Transverse colon (tissue), 4 donors: ENCODE data around the gene FLYWCH1. TPM values are rescaled to one million over a fixed set of nuclear protein-coding genes. Genes with fewer than 3 reads are reported as not detected.

Source experiments
- DNase-seq: peaks from one replicate; pipeline ENCODE4 v3.0.0-alpha.2; 2019
- H3K27ac ChIP-seq, 4 donors: fragments of 200-600 bp; sonication (generic); 2 replicates each; pipeline ENCODE4 v1.5.1; 2016 to 2018; ENCODE audit warnings: inconsistent platforms in 4 of 4
- H3K27me3 ChIP-seq: fragments of 200-600 bp; sonication (generic); 2 replicates; pipeline ENCODE4 v1.5.1; 2017; ENCODE audit warnings: inconsistent platforms
- H3K36me3 ChIP-seq, 4 donors: fragments of 200-600 bp; sonication (generic); 2 replicates each; pipeline ENCODE4 v1.5.1; 2017 to 2019; ENCODE audit warnings: inconsistent platforms in 4 of 4
- H3K4me1 ChIP-seq, 4 donors: fragments of 200-600 bp; sonication (generic); 2 replicates each; pipeline ENCODE4 v1.5.1; 2017 to 2020; ENCODE audit warnings: inconsistent platforms in 4 of 4
- H3K4me3 ChIP-seq, 4 donors: fragments of 200-600 bp; sonication (generic); 1 replicate in 1 of 4; 2 replicates in 3 of 4; pipeline versions ENCODE4 v1.5.1 to v1.6.1; 2017 to 2019; ENCODE audit warnings: inconsistent platforms in 4 of 4
- H3K9me3 ChIP-seq, 2 donors: fragments of 200-600 bp; sonication (generic); 2 replicates each; pipeline ENCODE4 v1.5.1; 2017 to 2019; ENCODE audit warnings: inconsistent platforms in 2 of 2
- CTCF ChIP-seq, 5 experiments: fragments of 200-600 bp in 3 of 5; fragments of 450-650 bp in 2 of 5; sonication (generic) in 3 of 5; IDR thresholded peaks; 1 replicate in 2 of 5; 2 replicates in 3 of 5; pipeline ENCODE4 v1.5.1; 2016 to 2017; ENCODE audit warnings: antibody characterized with exemption in 5 of 5, inconsistent platforms in 3 of 5, mild to moderate bottlenecking in 2 of 5, moderate library complexity in 1 of 5
- EP300 ChIP-seq: sonication (generic); formaldehyde crosslinking; IDR thresholded peaks from one replicate; pipeline ENCODE4 v1.6.1; 2017; ENCODE audit warnings: antibody characterized with exemption, low read depth
- POLR2A ChIP-seq: fragments of 450-650 bp; IDR thresholded peaks from one replicate; pipeline ENCODE4 v1.6.1; 2016; ENCODE audit warnings: antibody characterized with exemption, mild to moderate bottlenecking, moderate library complexity
- POLR2AphosphoS5 ChIP-seq, 3 donors: sonication (generic); formaldehyde crosslinking; IDR thresholded peaks; one replicate each; pipeline ENCODE4 v1.6.1; 2016; ENCODE audit warnings: antibody characterized with exemption in 3 of 3
- WGBS, 2 donors: methylation state at CpG; one replicate each; pipeline ENCODE4 v1.1.5; 2018; ENCODE audit warnings: low coverage in 1 of 2; 5-methylcytosine and 5-hydroxymethylcytosine counted together
- in situ Hi-C, 4 donors: fragments of 200-750 bp; cut with MboI; loops; one replicate each; pipeline versions ENCODE4 v1.15.0 to v1.15.1; 2017; ENCODE audit warnings: low sequenced_read_pairs in 3 of 4, low pct_ligation_motif_present in 1 of 4, low pct_unique_long_range_greater_than_20kb in 1 of 4
- intact Hi-C: fragments of 100-400 bp; cut with DNase I; formaldehyde crosslinking; loops from one replicate; pipeline ENCODE4 v1.15.1; 2023; ENCODE audit warnings: low total_unique reads
- total RNA-seq, 4 donors: library from RNA; depleted of rRNA; stranded (reverse); fragments of >200 nt; gene quantifications; one replicate each; pipeline ENCODE4 v1.1.0, GENCODE V29; 2016

Gene FLYWCH1
- 10 to 100 TPM; 29.1 to 59.1 (median 34.6) TPM for total RNA-seq

DNA sequence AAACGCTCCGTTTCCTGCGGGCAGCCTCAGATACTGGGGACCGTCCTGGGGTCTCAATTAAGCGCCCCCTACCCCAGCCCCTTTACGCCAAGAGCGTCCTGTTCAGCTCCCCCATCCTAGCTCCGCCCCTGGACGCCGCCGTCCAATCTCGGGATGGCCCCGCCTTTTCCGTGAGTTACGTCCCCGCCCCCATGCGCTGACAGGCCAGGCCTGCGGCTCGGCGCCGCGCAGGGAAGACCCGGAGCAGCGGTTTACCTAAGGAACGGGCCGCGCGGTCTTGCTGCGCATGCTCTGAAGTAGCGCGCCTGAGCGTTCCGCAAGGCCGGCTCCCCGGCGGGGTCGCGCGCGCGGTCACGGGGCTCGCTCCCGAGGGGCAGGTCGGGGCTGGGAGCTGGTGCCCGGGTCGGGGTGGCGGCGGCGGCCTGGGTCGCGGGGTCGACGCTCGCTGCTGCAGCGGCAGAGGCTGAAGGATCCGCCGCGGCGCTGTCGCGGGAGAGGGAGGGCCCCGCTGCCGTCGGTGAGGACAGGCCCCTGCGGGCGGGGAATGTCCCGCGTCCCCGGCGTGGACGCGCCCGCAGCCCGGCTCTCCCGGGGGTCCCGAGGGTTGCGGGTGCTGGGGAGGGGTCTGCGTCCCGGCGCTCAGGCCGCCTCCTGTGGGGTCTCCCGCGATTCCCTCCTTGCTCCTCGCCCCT, at the start of gene FLYWCH1:
Gene FLYWCH1, plus strand, starts transcription at position 294 of the 692 bp plus-strand sequence. CDS start 17,755 bp downstream, outside the sequence.
- DNase-seq: peak; percentile 99
- intact Hi-C loops: no loop called here
- Histone ChIP-seq H3K36me3 (peaks cover 0 to 11% (median 0%) of the 10 kb centered on the region in 4 donors), H3K9me3 (no peaks in the 10 kb centered on the region), H3K27ac (peak within 1 kb of the TSS; percentile 87 to 94 (median 92)), H3K4me3 (peak within 1 kb of the TSS; percentile 71 to 96 (median 84)), H3K27me3 (peaks cover 4% of the 10 kb centered on the region), H3K4me1 (peaks cover 0 to 16% (median 7%) of the 10 kb centered on the region in 4 donors)
- in situ Hi-C loops: no loop called here
- WGBS, 2 donors: 0% methylated on average over 41 of the region's 85 CpGs; no CpG with 5 or more reads in 1 of the 2 donors
- TF ChIP-seq EP300: no peak
- peak; percentile 20 for TF ChIP-seq POLR2A
- TF ChIP-seq POLR2AphosphoS5 (IDR thresholded peaks at IDR 0.05): peak; percentile 60 to 82 (median 77)

DNA sequence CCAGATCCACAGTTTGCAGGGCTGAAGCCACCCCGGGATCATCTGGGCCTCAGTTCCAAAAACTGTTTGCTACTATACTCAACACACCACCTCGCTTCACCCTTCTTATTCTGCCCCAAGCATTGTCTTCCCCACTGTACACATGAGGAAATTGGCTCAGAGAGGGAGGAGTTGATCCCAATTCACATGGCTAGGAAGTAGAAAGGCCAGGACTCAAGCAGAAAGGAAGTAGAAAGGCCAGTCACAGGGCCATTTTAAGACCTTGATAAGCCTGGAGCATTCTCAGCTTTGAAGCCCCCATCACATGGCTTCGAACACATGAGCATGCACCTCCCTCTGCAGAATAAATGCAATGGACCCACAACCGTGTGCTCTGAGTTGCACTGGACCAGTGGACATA, 46.1 kb upstream of the FLYWCH1 start:
- Histone ChIP-seq H3K4me3 (no peak overlapping the region), H3K36me3 (no peaks in the 10 kb centered on the region), H3K27ac (no peak overlapping the region), H3K9me3 (peaks cover 0 to 4% of the 10 kb centered on the region in 2 donors), H3K27me3 (peaks cover 23% of the 10 kb centered on the region), H3K4me1 (peaks cover 0 to 10% (median 6%) of the 10 kb centered on the region in 4 donors)
- intact Hi-C loops: no loop called here
- WGBS, 2 donors: 69 to 81% methylated on average over 4 of the region's 4 CpGs
- no peak for TF ChIP-seq POLR2A
- no peak for TF ChIP-seq EP300
- no peak for TF ChIP-seq CTCF (IDR thresholded peaks at IDR 0.05)
- no peak for TF ChIP-seq POLR2AphosphoS5 (IDR thresholded peaks at IDR 0.05)
- in situ Hi-C loops: no loop called here
- no peak for DNase-seq

DNA sequence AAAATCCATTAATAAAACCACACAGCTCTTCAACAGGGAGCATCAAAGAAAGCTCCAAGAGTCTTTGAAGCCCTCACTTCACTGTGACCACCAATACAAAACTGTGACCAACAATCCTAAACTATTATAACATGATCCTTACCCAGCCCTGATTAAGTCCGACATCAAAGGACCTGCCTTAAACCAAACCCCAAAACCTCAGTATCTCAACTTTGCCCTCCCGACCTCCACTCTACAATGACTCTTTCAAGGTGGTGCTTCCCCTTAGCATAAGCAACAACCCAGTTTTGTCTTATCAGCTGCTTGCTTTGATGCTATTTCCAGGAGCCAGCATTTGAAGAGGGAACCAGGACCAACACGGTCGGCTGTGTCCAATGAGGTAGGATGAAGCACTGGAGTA, 45.3 kb upstream of the FLYWCH1 start:
- H3K4me1 ChIP-seq: peaks cover 0 to 10% (median 6%) of the 10 kb centered on the region in 4 donors
- peaks cover 23% of the 10 kb centered on the region for H3K27me3 ChIP-seq
- H3K27ac ChIP-seq: no peak overlapping the region
- TF ChIP-seq EP300: no peak
- no peak for TF ChIP-seq CTCF (IDR thresholded peaks at IDR 0.05)
- no peak for TF ChIP-seq POLR2AphosphoS5 (IDR thresholded peaks at IDR 0.05)
- no peak for TF ChIP-seq POLR2A
- WGBS, 2 donors: 75 to 100% methylated on average over 1 to 3 of the region's 4 CpGs
- intact Hi-C loops (no loop called here), in situ Hi-C loops (no loop called here)
- H3K4me3 ChIP-seq: no peak overlapping the region
- DNase-seq: no peak
- no peaks in the 10 kb centered on the region for H3K36me3 ChIP-seq
- no peaks in the 10 kb centered on the region for H3K9me3 ChIP-seq

DNA sequence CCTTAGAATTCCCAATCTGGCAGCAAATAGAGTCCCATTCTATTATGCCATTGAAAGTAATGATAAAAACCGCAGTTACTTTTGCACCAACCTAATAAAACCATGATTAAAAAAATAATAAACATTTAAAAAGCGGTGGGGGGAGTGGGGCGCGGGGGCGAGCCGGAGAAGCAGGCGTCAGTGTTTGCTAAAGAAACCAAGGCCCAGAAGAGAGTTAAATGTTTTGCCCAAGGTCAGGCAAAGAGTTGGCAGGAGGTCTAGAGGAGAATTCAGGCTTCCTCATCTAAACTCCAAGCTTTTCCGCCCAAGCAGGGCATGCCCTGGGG, 44.1 kb upstream of the FLYWCH1 start:
- WGBS, 2 donors: 30% methylated on average over 8 of the region's 8 CpGs

More for the DNA sequence above, 44.1 kb upstream of the FLYWCH1 start:
- Histone ChIP-seq H3K4me3 (peak overlapping the region in 3 of 4 donors; percentile 42 to 62 (median 52)), H3K36me3 (no peaks in the 10 kb centered on the region), H3K27me3 (peaks cover 23% of the 10 kb centered on the region), H3K9me3 (no peaks in the 10 kb centered on the region), H3K4me1 (peaks cover 0 to 10% (median 6%) of the 10 kb centered on the region in 4 donors), H3K27ac (peak overlapping the region; percentile 87 to 95 (median 90))
- no peak for TF ChIP-seq POLR2A
- TF ChIP-seq CTCF (IDR thresholded peaks at IDR 0.05): no peak
- no peak for TF ChIP-seq EP300
- no peak for TF ChIP-seq POLR2AphosphoS5 (IDR thresholded peaks at IDR 0.05)
- intact Hi-C loops: no loop called here
- in situ Hi-C loops: no loop called here
- DNase-seq: no peak
